GM21825 (cell line): ENCODE data around the gene RAB25.

ENCODE experiments used
- ATAC-seq: cut with Tn5 transposase; IDR thresholded peaks from one replicate; pipeline ENCODE4 v1.9.1; 2021; ENCODE audit warnings: mild to moderate bottlenecking, moderate library complexity; ENCODE audit not compliant: unreplicated experiment

Gene RAB25

DNA sequence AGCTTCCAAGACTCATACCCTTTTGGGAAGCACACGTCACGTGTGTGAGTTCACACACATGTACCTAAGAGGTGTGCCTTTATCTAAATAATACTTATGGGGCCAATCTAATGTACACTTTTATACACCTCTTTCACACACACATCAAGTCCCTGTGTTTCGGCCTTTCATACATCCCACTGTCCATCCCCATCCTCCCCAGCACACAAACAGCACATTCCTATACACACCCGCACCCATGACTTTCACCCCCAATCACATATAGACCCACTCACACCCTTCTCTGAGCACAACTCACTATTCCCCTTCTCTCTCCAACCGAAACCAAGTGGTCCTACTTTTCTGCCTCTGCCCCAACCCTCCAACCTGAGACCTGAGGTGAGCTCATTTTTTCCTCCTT is 17.8 kb downstream of the RAB25 start:
- ATAC-seq: no peak

GRCh38 chr1:156079762-156080161 is 18.8 kb downstream of the RAB25 start:
- ATAC-seq: no peak

GRCh38 chr1:156080241-156080862 is 19.4 kb downstream of the RAB25 start:
- ATAC-seq: no peak

DNA sequence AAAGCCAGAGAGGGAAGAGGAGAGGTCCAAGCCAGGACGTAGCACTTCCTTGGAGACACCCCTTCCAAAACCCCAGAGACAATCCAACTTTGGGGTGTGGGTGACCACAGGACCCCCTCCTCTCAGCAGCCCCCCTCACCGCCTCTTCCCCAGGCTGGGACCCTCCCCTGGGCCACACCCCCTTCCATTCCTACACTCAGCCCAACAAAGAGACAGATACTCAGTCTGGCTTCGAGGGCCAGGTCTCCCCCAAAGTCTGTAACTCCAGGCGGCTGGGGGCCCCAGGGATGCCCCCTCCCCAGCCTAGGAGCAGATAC is 19.9 kb downstream of the RAB25 start:
- no peak for ATAC-seq

DNA sequence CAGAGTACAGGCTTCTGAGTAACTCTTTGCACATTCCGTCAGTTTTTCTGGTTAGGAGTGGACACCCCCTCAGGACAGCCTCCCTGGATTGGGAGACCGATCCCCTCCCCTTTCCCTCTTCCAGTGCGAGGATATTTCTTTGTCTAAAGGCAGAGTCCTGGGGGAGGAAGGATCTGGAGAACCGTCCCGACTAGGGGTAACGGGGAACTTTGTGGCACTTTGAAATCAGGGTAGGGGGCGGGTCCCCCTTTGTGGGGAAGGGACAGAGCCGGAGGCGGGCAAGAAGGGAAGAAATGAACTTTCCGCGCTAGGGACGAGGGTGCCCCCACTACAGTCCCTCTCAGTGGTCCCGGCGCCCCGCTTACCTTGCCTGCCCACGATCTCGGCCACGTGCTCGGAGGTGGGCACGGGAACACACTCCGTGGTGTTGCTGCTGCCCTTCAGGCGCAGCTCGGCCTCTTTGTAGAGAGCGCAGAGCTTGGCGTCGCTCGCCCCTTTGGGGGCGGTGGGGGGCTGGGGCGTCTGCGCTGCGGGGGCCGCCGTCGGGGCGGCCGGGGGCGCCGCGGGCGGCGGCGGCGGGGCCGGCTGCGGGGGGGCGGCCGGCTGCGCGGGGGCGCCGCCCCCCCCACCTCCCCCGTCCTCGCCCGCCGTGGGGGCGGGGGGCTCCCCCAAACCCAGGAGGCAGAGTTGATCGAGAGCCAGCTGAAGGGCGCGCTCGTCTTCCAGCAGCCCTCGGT is 20.4 kb downstream of the RAB25 start:
- ATAC-seq: no peak

- no peak for ATAC-seq
Measured at GRCh38 chr1:156081917-156082308, 21.0 kb downstream of the RAB25 start.

DNA sequence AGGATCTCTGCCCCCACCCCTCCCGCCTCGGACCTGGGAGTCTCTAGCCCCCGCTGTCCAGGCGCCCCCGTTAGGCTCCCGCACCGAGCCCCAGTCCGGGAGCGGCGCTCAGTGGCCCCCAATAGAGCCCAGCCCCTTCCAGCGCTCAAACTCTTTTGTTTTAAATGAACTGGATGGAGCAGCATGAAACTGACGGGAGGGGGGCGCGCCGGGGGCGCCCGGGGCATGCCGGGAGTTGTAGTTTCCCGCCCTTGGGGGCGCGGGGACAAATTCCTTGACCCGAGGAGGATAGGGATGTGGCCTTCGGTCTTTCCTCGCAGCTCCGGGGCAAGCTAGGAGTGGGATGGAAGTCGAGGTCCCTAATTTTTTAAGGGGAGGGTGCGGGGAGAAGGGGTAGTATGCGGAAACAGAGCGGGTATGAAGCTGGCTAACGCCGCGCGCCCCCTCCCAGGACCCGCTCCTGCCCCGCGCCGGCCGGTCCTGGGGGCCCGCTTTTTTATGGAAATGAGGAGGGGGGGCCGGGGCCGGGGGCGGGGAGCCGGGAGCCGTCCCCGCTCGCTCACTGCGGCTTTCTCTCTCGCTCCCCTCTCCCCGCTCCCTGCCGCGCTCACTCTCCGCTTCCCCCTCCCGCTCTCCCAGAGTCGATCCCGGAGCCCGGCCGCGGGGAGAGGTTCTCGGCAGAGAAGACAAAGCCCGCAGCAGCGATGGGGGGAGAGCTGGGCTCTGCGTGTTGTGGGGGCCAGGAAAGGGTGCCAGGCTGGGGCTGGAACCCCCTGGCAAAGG is 21.5 kb downstream of the RAB25 start, which contains the start of gene MEX3A:
Gene MEX3A, minus strand, starts transcription at position 157 of the 783 bp plus-strand sequence. CDS start 467 bp downstream, outside the sequence.
- ATAC-seq: no peak

DNA sequence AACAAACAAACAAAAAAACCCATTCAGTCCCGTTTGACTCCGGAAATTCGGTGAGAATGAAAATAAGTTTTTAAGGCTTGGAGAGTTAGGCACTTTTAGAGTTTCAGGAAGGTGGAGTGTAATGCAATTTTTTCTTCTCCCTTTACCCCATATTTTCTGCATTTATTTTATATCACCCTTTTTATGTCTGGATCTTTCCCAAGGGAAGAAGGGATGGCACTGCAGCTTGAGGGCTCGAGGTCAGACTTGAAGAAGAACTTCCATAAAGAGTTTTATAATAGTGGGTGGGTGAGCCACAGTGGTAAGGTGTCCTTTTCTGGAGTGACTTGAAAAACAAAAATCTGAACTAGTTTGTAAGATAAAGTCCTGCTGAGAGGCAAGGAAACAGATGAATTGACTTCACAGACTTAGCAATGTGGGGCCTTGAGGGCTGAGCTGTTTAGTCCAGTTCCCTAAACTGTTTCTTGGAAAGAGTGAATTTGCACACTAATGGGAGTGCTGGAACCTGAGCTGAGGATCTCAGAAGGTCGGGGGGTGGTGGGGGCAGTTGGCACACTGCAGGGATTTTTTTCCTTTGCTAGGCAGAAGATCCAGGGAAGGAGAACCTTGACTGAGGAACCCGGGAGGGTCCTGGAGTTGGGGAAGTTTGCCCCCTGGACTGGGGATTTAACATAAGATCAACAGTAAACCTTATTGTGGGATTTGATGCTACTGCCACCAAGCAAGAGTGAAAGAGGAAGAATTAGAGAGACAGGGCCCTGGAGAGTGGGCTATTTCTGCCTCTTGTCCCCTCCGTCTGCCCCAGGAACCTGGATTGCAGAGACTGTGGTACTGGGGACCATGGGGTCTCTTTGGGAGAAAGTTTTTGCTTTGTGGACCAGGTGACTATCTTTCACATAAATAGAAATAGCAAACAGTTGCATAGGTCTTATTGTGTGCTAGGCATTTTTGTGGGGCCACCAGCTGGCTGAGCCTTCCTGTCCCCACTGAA is 23.1 kb downstream of the RAB25 start:
- no peak for ATAC-seq

DNA sequence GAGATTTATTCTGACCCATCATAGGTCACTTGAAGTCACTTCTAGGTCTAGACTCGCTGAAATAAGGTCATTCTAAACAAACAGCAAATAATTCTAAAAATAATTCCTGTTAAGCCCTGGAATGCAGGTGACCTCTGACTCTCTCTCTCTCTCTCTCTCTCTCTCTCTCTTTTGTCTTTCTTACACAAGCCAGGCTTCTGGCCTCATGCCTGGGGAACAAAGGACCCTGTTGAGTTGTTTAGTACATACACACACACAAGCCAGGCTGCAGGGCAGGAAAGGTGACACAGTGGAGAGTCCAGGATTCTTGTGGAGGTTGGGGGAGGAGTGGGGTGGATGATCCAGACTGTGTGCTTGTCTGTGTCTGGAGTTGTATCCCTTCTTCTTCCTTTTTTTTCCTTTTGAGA is 25.3 kb downstream of the RAB25 start:
- ATAC-seq: no peak

GRCh38 chr1:156089704-156090103 is 28.7 kb downstream of the RAB25 start:
- ATAC-seq: no peak

- ATAC-seq: no peak
Measured at GRCh38 chr1:156090138-156090839, 29.3 kb downstream of the RAB25 start.

- peak; percentile 70 for ATAC-seq
Measured at GRCh38 chr1:156090840-156091188, 29.9 kb downstream of the RAB25 start.

DNA sequence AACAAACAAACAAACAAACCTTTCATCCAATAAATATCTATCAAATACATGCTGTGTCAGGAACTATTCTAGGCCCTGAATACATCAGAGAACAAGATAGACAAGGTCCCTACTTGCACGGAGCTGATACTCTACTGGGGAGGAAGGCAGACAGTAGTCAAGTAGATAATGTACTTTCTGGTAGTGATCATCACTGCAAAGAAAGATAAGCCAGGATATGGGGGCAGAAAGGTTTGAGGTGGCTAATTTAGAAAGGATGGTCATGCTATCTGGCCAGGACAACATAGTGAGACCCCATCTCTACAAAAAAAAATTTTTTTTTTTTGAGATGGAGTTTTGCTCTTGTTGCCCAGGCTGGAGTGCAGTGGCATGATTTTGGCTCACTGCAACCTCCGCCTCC is 30.6 kb downstream of the RAB25 start:
- ATAC-seq: no peak

DNA sequence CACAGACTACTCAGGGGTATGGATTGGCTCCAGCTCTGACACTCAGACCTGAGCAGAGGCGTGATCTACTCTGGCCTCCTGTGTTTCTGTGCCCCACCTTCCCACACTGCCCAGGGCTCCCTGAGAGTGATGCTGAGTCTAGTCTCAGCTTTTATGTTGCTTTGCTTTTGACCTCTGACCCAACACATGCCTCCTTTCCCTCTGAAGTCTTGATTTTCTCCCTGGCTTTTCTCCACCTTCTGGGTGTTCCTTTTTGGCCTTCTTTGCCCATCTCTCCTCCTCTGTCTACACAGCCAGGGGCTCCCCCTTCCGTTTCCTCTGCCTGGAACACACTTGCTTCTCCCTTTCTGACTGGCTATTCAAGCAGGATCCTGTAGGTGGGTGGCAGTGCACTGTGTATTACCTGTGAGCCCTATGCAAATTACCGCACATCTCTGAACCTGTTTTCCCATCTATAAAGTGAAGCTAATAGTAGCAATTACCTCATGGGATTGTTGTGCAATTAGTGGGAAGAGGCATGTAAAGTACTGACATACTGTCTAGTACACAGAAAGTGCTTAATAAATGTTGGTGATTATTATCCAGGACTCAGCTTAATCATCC is 35.0 kb downstream of the RAB25 start:
- ATAC-seq: no peak

DNA sequence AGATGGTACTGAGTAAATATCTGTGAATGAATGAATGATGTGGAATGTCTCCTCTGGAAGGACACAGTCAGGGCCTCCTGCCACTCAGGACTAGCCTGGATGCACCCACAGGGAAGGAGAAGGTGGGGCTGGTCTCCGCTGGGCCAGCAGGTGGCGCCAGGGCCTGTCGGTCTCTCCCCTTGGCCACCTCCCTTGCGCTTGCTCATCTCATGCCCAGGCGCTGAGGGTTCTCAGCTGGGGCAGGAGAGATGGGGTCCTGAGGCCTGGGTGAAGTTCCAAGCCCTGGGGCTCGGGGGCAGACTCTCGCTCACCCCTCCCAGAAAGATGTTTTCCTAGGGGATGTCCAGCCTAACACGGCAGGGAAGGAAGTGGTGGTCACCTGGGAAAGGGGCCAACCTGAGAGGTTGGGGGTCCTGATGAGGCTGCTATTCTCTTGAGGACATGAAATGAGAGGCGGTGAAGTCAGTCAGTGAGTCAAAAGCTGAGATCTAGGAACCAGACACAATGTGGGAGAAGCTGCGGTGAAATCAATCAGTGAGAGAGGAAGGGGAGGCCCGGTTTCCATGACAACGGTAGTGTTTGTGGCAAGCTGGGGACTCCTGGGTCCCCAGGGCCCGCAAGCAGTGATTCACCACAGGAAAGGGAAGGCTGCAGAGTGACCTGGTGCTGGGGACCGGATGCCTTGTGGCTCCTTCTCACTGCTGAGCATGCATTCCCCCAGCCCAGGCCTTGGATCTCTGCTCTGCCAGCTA is 35.9 kb downstream of the RAB25 start:
- ATAC-seq: peak; percentile 58

GRCh38 chr1:156097499-156098178 is 36.7 kb downstream of the RAB25 start:
- no peak for ATAC-seq

GRCh38 chr1:156098784-156099183 is 37.8 kb downstream of the RAB25 start:
- no peak for ATAC-seq

DNA sequence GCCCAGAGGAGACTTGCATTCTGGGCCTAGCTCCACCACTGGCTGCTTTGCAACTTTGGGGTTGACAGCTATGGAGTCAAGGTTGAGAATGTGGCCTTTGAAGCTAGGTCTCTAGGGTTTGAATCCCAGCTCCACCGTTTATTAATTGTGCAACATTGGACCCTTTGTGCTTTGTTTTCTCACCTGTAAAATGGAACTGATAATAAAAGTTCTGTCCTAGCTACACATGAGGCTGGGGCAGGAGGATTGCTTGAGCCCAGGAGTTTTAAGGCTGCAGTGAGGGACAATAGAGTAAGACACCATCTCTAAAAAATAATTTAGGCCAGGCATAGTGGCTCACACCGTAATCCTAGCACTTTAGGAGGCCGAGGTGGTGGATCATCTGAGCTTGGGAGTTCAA is 38.3 kb downstream of the RAB25 start:
- no peak for ATAC-seq
